ENCODE measurements around the gene EDAR.

EDAR gene

DNA sequence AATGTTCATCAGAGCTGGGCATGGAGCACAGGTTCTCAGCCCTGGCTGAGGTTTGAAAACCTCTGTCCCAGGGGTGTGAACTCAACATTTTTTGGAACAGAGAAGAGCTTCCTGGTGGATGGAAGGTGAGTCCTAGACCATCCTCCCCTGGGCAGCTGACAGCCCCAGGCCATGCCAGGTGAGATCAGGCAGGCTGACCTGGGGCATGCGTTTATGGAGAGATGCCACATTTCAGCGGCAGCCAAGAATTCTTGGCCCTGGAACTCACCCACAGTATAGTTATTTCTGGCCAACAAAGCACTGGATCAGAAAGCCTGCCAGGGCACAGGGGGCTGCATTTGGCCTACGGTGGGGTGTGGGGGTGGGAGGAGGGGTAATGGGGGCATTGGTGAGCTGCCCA lies 83.8 kb downstream of the EDAR start:
- TF ChIP-seq, protein P1, sequence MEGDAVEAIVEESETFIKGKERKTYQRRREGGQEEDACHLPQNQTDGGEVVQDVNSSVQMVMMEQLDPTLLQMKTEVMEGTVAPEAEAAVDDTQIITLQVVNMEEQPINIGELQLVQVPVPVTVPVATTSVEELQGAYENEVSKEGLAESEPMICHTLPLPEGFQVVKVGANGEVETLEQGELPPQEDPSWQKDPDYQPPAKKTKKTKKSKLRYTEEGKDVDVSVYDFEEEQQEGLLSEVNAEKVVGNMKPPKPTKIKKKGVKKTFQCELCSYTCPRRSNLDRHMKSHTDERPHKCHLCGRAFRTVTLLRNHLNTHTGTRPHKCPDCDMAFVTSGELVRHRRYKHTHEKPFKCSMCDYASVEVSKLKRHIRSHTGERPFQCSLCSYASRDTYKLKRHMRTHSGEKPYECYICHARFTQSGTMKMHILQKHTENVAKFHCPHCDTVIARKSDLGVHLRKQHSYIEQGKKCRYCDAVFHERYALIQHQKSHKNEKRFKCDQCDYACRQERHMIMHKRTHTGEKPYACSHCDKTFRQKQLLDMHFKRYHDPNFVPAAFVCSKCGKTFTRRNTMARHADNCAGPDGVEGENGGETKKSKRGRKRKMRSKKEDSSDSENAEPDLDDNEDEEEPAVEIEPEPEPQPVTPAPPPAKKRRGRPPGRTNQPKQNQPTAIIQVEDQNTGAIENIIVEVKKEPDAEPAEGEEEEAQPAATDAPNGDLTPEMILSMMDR (IDR thresholded peaks at IDR 0.05; ENCODE audit: low read depth, low read length, missing control alignments): no peak

DNA sequence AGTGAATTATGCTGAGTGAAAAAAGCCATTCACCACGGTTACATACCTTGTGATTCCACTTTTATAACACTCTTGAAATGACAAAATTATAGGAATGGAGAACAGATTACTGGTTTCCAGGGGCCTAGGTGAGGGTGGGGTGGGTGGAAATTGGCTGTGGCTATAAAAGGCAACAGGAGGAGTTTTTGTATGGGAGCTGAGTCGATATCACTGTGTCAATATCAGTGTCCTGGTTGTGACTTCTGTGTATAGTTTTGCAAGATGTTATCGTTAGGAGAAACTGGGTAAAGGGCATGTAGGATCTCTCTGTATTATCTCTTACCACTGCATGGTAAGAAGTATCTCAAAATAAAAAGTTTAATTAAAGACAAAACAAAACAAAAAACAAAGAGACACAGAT lies 84.3 kb downstream of the EDAR start:
- TF ChIP-seq, protein P1 (IDR thresholded peaks at IDR 0.05; ENCODE audit: low read depth, low read length, missing control alignments): no peak
- in situ Hi-C loops (cut with HindIII; ENCODE audit: low sequenced_read_pairs): no loop called here
- H3K4me3 ChIP-seq (ENCODE audit: low read depth, low read length): no peak overlapping the region
- DNase-seq (ENCODE audit: low read depth): no peak

More for the DNA sequence above, 83.8 kb downstream of the EDAR start:
- in situ Hi-C loops (cut with HindIII; ENCODE audit: low sequenced_read_pairs): no loop called here
- DNase-seq (ENCODE audit: low read depth): no peak
- H3K4me3 ChIP-seq (ENCODE audit: low read depth, low read length): no peak overlapping the region

DNA sequence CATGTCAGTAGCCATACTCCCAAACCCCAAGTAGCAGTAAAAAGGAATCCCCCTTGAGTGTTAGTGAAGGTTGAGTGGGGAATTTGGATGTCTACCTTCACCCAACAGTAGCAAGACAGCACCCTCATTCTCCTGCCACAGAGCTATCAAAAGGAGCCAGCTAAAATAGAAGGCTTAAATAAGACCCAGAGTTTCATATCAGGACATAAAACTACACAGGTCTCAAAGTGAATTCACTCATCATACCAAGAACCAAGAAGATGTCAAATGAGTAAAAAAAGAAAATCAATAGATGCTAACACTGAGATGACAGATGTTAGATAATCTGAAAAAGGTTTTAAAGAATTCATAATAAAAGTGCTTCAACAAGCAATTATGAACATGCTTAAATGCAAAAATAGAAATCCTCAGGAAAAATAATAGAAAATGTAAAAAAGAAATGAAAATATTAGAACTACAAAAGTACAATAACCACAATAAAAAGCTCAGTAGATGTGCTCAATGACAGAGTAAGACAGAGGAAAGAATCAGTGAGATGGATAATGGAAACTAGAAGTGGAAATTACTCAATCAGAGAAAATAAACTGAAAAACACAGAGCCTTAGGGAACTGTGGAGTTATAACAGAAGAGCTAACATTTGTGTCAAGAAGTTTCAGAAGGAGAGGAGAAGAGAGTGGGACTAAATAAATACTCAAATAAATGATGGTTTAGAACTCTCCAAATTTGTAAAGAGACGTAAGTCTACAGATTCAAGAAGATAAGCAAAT lies 90.5 kb downstream of the EDAR start:
- no peak overlapping the region for H3K4me3 ChIP-seq (ENCODE audit: low read depth, low read length)
- in situ Hi-C loops (cut with HindIII; ENCODE audit: low sequenced_read_pairs): no loop called here
- no peak for DNase-seq (ENCODE audit: low read depth)
- TF ChIP-seq, protein P1 (IDR thresholded peaks at IDR 0.05; ENCODE audit: low read depth, low read length, missing control alignments): no peak

DNA sequence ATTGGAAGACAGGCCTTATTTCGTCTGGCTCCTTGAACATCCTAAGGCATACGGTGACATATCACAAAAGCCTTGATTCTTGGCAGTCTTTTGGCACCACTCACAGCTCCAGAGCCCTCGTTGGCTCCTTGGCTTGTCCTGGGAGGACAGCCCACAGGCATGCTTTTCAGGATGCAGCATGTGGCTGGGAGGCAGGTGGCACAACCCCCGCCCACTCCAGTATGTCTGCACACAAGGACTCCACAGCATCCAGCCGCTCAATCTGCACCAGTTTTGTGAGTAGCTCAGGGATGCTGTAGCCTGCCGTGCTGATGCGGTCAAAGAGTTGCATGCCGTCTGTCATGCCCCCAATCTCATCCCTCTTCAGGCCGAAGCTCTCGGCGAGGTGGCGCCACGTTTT lies 92.3 kb downstream of the EDAR start:
- no peak overlapping the region for H3K4me3 ChIP-seq (ENCODE audit: low read depth, low read length)
- DNase-seq (ENCODE audit: low read depth): no peak
- TF ChIP-seq, protein P1 (IDR thresholded peaks at IDR 0.05; ENCODE audit: low read depth, low read length, missing control alignments): no peak
- in situ Hi-C loops (cut with HindIII; ENCODE audit: low sequenced_read_pairs): no loop called here

DNA sequence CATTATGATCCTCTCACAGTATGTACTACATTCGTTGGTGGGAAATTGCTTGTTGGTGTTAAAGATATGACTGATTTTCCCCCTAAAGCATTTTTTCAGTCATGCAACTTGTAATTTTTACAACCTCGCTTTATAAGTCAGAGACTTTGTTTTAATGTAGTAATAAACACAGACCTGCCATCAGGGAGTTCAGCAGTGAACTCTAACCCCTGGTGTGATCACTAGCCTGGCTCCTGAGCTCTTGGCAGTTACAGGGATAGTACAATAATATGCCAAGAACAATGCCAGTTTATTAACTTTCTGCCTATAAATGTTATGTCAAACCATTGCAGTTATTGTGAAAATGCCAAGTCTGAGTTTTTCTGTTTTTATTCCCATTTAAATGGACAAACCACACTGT lies 93.8 kb downstream of the EDAR start:
- no peak overlapping the region for H3K4me3 ChIP-seq (ENCODE audit: low read depth, low read length)
- TF ChIP-seq, protein P1 (IDR thresholded peaks at IDR 0.05; ENCODE audit: low read depth, low read length, missing control alignments): no peak
- in situ Hi-C loops (cut with HindIII; ENCODE audit: low sequenced_read_pairs): no loop called here
- DNase-seq (ENCODE audit: low read depth): no peak

DNA sequence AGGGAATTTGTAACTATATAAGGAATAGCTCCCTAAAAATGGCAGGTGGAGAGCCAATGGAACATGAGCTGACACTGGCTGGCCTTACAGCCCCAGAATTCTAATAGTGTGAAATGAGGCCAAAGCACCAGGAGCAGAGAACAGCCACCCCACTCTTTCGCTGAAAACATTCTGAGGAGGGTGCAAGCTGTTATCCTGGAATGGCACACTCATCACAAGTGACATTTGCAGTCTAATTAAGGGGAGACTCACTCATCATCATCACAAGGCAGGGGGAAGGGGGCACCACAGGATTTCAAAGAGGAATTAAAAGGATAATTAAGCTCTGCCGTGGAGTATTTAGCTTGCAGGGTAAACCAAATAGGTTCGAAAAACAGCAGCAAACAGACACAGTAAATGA lies 94.3 kb downstream of the EDAR start:
- in situ Hi-C loops (cut with HindIII; ENCODE audit: low sequenced_read_pairs): no loop called here
- H3K4me3 ChIP-seq (ENCODE audit: low read depth, low read length): no peak overlapping the region
- TF ChIP-seq, protein P1 (IDR thresholded peaks at IDR 0.05; ENCODE audit: low read depth, low read length, missing control alignments): no peak

More for the DNA sequence above, 94.3 kb downstream of the EDAR start:
- no peak for DNase-seq (ENCODE audit: low read depth)
